C4-2B (cell line): ENCODE results near the gene VN1R5.

ENCODE experiments used
- H3K27ac ChIP-seq: fragments of 450-650 bp; 2 replicates; pipeline ENCODE4 v1.5.1; 2017
- CTCF ChIP-seq: fragments of 450-650 bp; conservative IDR thresholded peaks from 2 replicates; pipeline ENCODE4 v1.5.1; 2017; ENCODE audit warnings: mild to moderate bottlenecking
- ZFX ChIP-seq: fragments of 450-650 bp; IDR thresholded peaks from 2 replicates; pipeline ENCODE4 v1.6.1; 2017

Gene VN1R5

GRCh38 chr1:247301176-247301540, 45.3 kb downstream of the VN1R5 start:
- TF ChIP-seq CTCF, result no peak
- no peak overlapping the region for H3K27ac ChIP-seq

GRCh38 chr1:247303216-247303615, 47.3 kb downstream of the VN1R5 start:
- no peak for TF ChIP-seq ZFX
- TF ChIP-seq CTCF, result no peak
- no peak overlapping the region for H3K27ac ChIP-seq

GRCh38 chr1:247304031-247304430, 48.2 kb downstream of the VN1R5 start:
- no peak overlapping the region for H3K27ac ChIP-seq
- TF ChIP-seq CTCF (no peak), ZFX (no peak)
